Measurements from ENCODE around the gene ABITRAM. TPM values are rescaled to one million over a fixed set of nuclear protein-coding genes. Genes with fewer than 3 reads are reported as not detected.
"Not testable (repeated sequence)": the region's sequence is repeated elsewhere in the genome, so short reads cannot be mapped to it uniquely, and the experiment has no call there.

The ABITRAM gene
- total RNA-seq, 1 experiment from 2014 or later, result 13.4 TPM

DNA sequence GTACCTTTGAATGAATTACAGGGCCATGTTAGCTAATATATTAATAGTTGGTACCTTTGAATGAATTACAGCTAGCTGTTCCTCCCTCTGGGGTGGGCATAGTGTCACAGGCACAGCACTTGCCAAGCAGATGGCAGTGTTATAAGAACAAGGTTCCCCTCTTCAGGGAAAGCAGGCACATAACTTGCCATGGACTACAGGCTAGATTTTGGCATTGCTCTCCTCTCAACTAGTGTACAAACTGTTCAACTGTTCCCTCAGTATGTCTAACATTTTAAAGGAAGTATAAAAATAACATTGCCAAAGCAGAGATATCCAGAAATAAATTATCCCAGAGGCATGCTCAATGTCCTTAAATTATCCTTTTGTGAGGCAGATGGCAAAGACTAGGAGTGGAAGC is 33.7 kb downstream of the ABITRAM start (continued):
- TF ChIP-seq ZNF274 (IDR thresholded peaks at IDR 0.05; ENCODE audit: low read depth, low read length) (no peak), EZH2phosphoT487 (IDR thresholded peaks at IDR 0.05; ENCODE audit: borderline replicate concordance) (no peak), RAD21 (IDR thresholded peaks at IDR 0.05; ENCODE audit: low read depth) (no peak), CEBPB (IDR thresholded peaks at IDR 0.05; ENCODE audit: low read depth) (no peak)
- TF ChIP-seq, protein P1, sequence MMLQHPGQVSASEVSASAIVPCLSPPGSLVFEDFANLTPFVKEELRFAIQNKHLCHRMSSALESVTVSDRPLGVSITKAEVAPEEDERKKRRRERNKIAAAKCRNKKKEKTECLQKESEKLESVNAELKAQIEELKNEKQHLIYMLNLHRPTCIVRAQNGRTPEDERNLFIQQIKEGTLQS (IDR thresholded peaks at IDR 0.05), result no peak

DNA sequence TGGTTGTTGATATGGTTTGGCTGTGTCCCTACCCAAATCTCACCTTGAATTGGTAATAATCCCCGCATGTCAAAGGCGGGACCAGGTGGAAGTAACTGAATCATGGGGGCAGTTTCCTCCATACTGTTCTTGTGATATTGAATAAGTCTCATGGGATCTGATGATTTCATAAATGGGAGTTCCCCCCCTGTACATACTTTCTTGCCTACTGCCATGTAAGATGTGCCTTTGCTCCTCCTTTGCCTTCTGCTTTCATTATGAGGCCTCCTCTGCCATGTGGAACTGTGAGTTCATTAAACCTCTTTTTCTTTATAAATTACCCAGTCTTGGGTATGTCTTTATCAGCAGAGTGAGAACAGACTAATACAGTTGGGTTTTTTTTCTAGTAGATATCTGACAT is 37.2 kb downstream of the ABITRAM start:
- POLR2A ChIA-PET; H2AFZ ChIP-seq (ENCODE audit: low read depth, low read length, poor library complexity, severe bottlenecking); H3K4me1 ChIP-seq (ENCODE audit: control insufficient read depth in 1 of 2, insufficient read depth in 2 of 2, low read length in 2 of 2); H3K9me2 ChIP-seq (ENCODE audit: insufficient read depth); H3K27me3 ChIP-seq (ENCODE audit: insufficient read depth, low read length); intact Hi-C loops (cut with micrococcal nuclease); H3K79me2 ChIP-seq (ENCODE audit: insufficient read depth, low read length); BruUV-seq (replicated peaks); RAD21 ChIA-PET (ENCODE audit: low non-redundant PET in 1 of 2, low total read pairs in 2 of 2, uncharacterized antibody in 2 of 2, unreplicated experiment in 2 of 2); DNase-seq (ENCODE audit: low read depth, low spot score); CTCF ChIA-PET; H3K9ac ChIP-seq (ENCODE audit: low read length); ATAC-seq; H3K27ac ChIP-seq (ENCODE audit: low read depth, low read length); H3K4me3 ChIP-seq (replicated peaks in 1 of 2; ENCODE audit: low read depth in 1 of 2, low read length in 2 of 2); H3K4me2 ChIP-seq (ENCODE audit: low read length); H4K20me1 ChIP-seq (ENCODE audit: insufficient read depth); H3K9me3 ChIP-seq (ENCODE audit: control insufficient read depth in 1 of 2, insufficient read depth in 1 of 2, low read depth in 1 of 2, low read length in 2 of 2): not testable (repeated sequence)
- H3K36me3 ChIP-seq (ENCODE audit: control insufficient read depth in 1 of 2, insufficient read depth in 2 of 2, low read length in 2 of 2), result peaks cover 0 to 22% of the 10 kb centered on the region in 2 experiments; a peak in 1 of 4 replicates

DNA sequence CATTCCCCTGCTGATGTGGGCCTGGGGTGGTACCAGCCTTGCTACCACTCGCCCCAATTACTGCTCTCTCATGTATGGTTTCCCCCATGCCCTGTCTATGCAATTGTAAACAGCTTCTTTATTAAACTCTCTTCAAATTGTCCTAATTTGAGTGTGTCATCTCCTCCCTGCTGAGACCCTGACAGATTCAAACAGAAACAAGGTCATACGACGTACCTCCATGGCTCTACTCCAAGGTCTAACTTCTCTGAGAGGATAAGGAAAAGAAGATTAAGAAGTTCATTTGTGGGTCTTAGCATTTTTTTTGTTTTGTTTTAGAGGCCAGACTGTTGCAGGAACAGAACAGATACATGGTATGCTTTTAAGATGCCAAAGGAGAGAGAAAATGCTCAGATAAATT is 38.0 kb downstream of the ABITRAM start:
- H3K4me1 ChIP-seq (ENCODE audit: control insufficient read depth in 1 of 2, insufficient read depth in 2 of 2, low read length in 2 of 2), result no peaks in the 10 kb centered on the region
- intact Hi-C loops (cut with micrococcal nuclease), result no loop called here
- ChIA-PET RAD21 (ENCODE audit: low non-redundant PET in 1 of 2, low total read pairs in 2 of 2, uncharacterized antibody in 2 of 2, unreplicated experiment in 2 of 2) (no interaction called here), CTCF (no interaction called here), POLR2A (no interaction called here)
- no peaks in the 10 kb centered on the region for H3K27me3 ChIP-seq (ENCODE audit: insufficient read depth, low read length)
- peaks cover 0 to 22% of the 10 kb centered on the region in 2 experiments; a peak in 1 of 4 replicates for H3K36me3 ChIP-seq (ENCODE audit: control insufficient read depth in 1 of 2, insufficient read depth in 2 of 2, low read length in 2 of 2)
- H2AFZ ChIP-seq (ENCODE audit: low read depth, low read length, poor library complexity, severe bottlenecking), result no peak overlapping the region
- DNase-seq (ENCODE audit: low read depth, low spot score) (no peak), ATAC-seq (no peak)
- BruUV-seq (replicated peaks), result no TSS peak
- H4K20me1 ChIP-seq (ENCODE audit: insufficient read depth), result no peaks in the 10 kb centered on the region
- no peak overlapping the region for H3K27ac ChIP-seq (ENCODE audit: low read depth, low read length)
- no peaks in the 10 kb centered on the region for H3K79me2 ChIP-seq (ENCODE audit: insufficient read depth, low read length)
- H3K9me3 ChIP-seq (ENCODE audit: control insufficient read depth in 1 of 2, insufficient read depth in 1 of 2, low read depth in 1 of 2, low read length in 2 of 2), result no peaks in the 10 kb centered on the region
- H3K4me3 ChIP-seq (replicated peaks in 1 of 2; ENCODE audit: low read depth in 1 of 2, low read length in 2 of 2), result no peak overlapping the region
- no peaks in the 10 kb centered on the region for H3K9me2 ChIP-seq (ENCODE audit: insufficient read depth)
- no peak overlapping the region for H3K4me2 ChIP-seq (ENCODE audit: low read length)
- H3K9ac ChIP-seq (ENCODE audit: low read length), result no peak overlapping the region
- TF ChIP-seq POLR2AphosphoS5 (IDR thresholded peaks at IDR 0.05; ENCODE audit: low read depth, low read length) (no peak), EGR1 (IDR thresholded peaks at IDR 0.05; ENCODE audit: low read depth) (no peak), SP1 (IDR thresholded peaks at IDR 0.05; ENCODE audit: low read depth) (no peak), RAD21 (IDR thresholded peaks at IDR 0.05; ENCODE audit: low read depth) (no peak), EZH2 (IDR thresholded peaks at IDR 0.05) (no peak), SRF (IDR thresholded peaks at IDR 0.05; ENCODE audit: low read depth) (no peak), YY1 (IDR thresholded peaks at IDR 0.05; ENCODE audit: extremely low read depth, insufficient replicate concordance, low read depth, low read length) (no peak), POLR2A (IDR thresholded peaks at IDR 0.05; ENCODE audit: borderline replicate concordance, extremely low read depth, insufficient read depth, insufficient read length) (no peak), ZFX (IDR thresholded peaks at IDR 0.05) (no peak), CBX3 (IDR thresholded peaks at IDR 0.05; ENCODE audit: low read depth) (no peak)
- TF ChIP-seq, protein P1 (IDR thresholded peaks at IDR 0.05), result no peak
- TF ChIP-seq, protein P2, sequence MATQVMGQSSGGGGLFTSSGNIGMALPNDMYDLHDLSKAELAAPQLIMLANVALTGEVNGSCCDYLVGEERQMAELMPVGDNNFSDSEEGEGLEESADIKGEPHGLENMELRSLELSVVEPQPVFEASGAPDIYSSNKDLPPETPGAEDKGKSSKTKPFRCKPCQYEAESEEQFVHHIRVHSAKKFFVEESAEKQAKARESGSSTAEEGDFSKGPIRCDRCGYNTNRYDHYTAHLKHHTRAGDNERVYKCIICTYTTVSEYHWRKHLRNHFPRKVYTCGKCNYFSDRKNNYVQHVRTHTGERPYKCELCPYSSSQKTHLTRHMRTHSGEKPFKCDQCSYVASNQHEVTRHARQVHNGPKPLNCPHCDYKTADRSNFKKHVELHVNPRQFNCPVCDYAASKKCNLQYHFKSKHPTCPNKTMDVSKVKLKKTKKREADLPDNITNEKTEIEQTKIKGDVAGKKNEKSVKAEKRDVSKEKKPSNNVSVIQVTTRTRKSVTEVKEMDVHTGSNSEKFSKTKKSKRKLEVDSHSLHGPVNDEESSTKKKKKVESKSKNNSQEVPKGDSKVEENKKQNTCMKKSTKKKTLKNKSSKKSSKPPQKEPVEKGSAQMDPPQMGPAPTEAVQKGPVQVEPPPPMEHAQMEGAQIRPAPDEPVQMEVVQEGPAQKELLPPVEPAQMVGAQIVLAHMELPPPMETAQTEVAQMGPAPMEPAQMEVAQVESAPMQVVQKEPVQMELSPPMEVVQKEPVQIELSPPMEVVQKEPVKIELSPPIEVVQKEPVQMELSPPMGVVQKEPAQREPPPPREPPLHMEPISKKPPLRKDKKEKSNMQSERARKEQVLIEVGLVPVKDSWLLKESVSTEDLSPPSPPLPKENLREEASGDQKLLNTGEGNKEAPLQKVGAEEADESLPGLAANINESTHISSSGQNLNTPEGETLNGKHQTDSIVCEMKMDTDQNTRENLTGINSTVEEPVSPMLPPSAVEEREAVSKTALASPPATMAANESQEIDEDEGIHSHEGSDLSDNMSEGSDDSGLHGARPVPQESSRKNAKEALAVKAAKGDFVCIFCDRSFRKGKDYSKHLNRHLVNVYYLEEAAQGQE (IDR thresholded peaks at IDR 0.05; ENCODE audit: low read depth), result no peak

All from HCT116 (cell line).